ENCODE measurements around the gene GM2A.

DNA sequence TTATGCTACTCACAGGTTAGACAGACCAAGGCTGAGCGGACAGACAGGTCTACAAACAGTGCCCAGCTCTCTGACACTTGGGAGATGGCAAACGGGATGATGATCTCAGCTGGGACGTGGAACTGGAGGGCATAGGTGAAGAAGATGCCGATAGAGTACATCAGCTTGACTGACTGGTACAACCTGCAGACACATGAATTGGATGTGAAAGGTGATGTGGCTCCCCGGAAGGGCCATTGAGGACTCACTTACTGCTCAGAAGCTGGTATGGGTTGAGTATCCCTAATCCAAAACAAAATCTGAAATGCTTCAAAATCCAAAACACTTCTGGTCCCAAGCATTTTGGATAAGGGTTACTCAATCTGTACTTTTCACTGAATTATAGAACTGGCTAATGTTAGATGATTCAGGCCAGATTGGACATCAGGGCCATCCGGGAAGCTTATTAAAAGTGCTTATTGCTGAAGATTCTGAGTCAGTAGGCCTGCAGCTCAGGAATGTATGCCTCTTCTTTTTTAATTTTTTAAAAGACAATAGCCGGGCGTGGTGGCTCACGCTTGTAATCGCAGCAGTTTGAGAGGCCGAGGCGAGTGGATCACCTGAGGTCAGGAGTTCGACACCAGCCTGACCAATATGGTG, 28.1 kb downstream of the GM2A start:
- TF ChIP-seq CSDC2 (CRISPR knock-in tag; IDR thresholded peaks at IDR 0.05), result no peak
- no peak for TF ChIP-seq ARNTL (CRISPR knock-in tag; IDR thresholded peaks at IDR 0.05; ENCODE audit: borderline replicate concordance, low read depth)
- TF ChIP-seq, protein P1, sequence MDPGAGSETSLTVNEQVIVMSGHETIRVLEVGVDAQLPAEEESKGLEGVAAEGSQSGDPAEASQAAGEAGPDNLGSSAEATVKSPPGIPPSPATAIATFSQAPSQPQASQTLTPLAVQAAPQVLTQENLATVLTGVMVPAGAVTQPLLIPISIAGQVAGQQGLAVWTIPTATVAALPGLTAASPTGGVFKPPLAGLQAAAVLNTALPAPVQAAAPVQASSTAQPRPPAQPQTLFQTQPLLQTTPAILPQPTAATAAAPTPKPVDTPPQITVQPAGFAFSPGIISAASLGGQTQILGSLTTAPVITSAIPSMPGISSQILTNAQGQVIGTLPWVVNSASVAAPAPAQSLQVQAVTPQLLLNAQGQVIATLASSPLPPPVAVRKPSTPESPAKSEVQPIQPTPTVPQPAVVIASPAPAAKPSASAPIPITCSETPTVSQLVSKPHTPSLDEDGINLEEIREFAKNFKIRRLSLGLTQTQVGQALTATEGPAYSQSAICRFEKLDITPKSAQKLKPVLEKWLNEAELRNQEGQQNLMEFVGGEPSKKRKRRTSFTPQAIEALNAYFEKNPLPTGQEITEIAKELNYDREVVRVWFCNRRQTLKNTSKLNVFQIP (CRISPR knock-in tag; IDR thresholded peaks at IDR 0.05; ENCODE audit: borderline replicate concordance, low read depth), result no peak
- TF ChIP-seq SNAI2 (CRISPR knock-in tag; IDR thresholded peaks at IDR 0.05), result no peak
- no peak for TF ChIP-seq ZFP3 (CRISPR knock-in tag; IDR thresholded peaks at IDR 0.05)
- TF ChIP-seq PATZ1 (CRISPR knock-in tag; IDR thresholded peaks at IDR 0.05; ENCODE audit: borderline replicate concordance), result no peak
- TF ChIP-seq, protein P2, sequence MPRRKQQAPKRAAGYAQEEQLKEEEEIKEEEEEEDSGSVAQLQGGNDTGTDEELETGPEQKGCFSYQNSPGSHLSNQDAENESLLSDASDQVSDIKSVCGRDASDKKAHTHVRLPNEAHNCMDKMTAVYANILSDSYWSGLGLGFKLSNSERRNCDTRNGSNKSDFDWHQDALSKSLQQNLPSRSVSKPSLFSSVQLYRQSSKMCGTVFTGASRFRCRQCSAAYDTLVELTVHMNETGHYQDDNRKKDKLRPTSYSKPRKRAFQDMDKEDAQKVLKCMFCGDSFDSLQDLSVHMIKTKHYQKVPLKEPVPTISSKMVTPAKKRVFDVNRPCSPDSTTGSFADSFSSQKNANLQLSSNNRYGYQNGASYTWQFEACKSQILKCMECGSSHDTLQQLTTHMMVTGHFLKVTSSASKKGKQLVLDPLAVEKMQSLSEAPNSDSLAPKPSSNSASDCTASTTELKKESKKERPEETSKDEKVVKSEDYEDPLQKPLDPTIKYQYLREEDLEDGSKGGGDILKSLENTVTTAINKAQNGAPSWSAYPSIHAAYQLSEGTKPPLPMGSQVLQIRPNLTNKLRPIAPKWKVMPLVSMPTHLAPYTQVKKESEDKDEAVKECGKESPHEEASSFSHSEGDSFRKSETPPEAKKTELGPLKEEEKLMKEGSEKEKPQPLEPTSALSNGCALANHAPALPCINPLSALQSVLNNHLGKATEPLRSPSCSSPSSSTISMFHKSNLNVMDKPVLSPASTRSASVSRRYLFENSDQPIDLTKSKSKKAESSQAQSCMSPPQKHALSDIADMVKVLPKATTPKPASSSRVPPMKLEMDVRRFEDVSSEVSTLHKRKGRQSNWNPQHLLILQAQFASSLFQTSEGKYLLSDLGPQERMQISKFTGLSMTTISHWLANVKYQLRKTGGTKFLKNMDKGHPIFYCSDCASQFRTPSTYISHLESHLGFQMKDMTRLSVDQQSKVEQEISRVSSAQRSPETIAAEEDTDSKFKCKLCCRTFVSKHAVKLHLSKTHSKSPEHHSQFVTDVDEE (CRISPR knock-in tag; IDR thresholded peaks at IDR 0.05), result no peak
- TF ChIP-seq TCF4 (CRISPR knock-in tag; IDR thresholded peaks at IDR 0.05; ENCODE audit: borderline replicate concordance), result no peak
- no peak for TF ChIP-seq ZNF70 (CRISPR knock-in tag; IDR thresholded peaks at IDR 0.05)
- no peak for TF ChIP-seq TOX (CRISPR knock-in tag; IDR thresholded peaks at IDR 0.05; ENCODE audit: borderline replicate concordance)
